ENCODE measurements around the gene SERPINE2.

SERPINE2 gene

DNA sequence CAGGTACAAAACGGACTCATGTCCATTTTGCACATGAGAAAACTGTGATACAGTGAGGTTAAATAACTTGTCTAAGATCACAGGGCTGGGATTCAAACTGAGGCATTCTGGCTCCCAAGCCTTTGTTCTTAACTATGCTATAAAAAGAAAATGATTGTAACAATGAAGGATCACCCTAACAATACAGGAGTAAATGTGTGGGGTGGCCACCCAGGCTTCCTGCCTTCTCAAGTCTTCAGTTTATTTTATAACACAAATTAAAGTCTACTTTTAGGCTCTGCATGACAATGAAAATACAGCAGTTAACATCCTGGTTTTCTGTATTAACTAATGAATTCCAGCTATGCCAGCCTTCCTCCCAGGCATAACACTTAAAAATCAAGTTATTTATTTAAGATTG lies 101.6 kb downstream of the SERPINE2 start:
- TF ChIP-seq CTCF (IDR thresholded peaks at IDR 0.05; ENCODE audit: insufficient read depth, low read length, poor library complexity, severe bottlenecking) = no peak
- TF ChIP-seq EZH2phosphoT487 (conservative IDR thresholded peaks at IDR 0.05; ENCODE audit: low read length) = no peak
- no peaks in the 10 kb centered on the region for H4K20me1 ChIP-seq (ENCODE audit: low read depth, low read length)
- H3K9me3 ChIP-seq (ENCODE audit: insufficient read depth, low read length) = no peaks in the 10 kb centered on the region
- no peak overlapping the region for H2AFZ ChIP-seq (ENCODE audit: low read depth, low read length, severe bottlenecking)
- H3K79me2 ChIP-seq (ENCODE audit: insufficient read depth, low read length) = no peaks in the 10 kb centered on the region
- no peak overlapping the region for H3K27ac ChIP-seq (ENCODE audit: low read depth, low read length)
- H3K4me2 ChIP-seq (ENCODE audit: low read depth, low read length, poor library complexity, severe bottlenecking) = no peak overlapping the region
- H3K27me3 ChIP-seq (ENCODE audit: low read length) = no peaks in the 10 kb centered on the region
- no peaks in the 10 kb centered on the region for H3K36me3 ChIP-seq (ENCODE audit: low read length)
- H3F3A ChIP-seq (ENCODE audit: insufficient read depth) = no peaks in the 10 kb centered on the region
- H3K9ac ChIP-seq (ENCODE audit: low read length) = no peak overlapping the region
- no peaks in the 10 kb centered on the region for H3K9me2 ChIP-seq (replicated peaks; ENCODE audit: insufficient read depth, low read length)
- H3K4me3 ChIP-seq (ENCODE audit: insufficient read depth, low read length, poor library complexity, severe bottlenecking) = no peak overlapping the region

DNA sequence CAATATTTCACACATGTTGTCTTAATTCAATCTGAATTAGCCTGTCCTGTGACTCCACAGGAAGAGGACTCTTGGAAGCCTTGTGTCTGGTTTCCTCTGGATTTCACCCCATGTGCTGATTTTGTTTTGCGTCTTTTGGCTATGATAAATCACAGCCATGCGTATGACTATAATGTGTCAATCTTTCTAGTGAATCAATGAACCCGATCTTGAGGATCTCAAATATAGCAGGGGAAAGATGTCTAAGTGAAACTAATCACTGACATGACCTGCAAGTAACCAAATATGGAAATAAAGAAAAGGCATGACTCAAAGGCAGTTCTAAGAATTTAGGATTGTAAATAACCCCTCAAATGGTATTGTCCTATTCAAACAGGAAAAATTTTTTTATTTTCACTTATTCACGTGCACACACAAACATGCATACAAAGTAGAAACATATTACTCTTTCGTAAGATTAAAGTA lies 102.2 kb downstream of the SERPINE2 start:
- Histone ChIP-seq H4K20me1 (ENCODE audit: low read depth, low read length) (no peaks in the 10 kb centered on the region), H2AFZ (ENCODE audit: low read depth, low read length, severe bottlenecking) (no peak overlapping the region), H3K9me3 (ENCODE audit: insufficient read depth, low read length) (no peaks in the 10 kb centered on the region), H3K79me2 (ENCODE audit: insufficient read depth, low read length) (no peaks in the 10 kb centered on the region), H3K27ac (ENCODE audit: low read depth, low read length) (no peak overlapping the region), H3K4me2 (ENCODE audit: low read depth, low read length, poor library complexity, severe bottlenecking) (no peak overlapping the region), H3K4me3 (ENCODE audit: insufficient read depth, low read length, poor library complexity, severe bottlenecking) (no peak overlapping the region), H3K9me2 (replicated peaks; ENCODE audit: insufficient read depth, low read length) (no peaks in the 10 kb centered on the region), H3F3A (ENCODE audit: insufficient read depth) (no peaks in the 10 kb centered on the region), H3K36me3 (ENCODE audit: low read length) (no peaks in the 10 kb centered on the region), H3K27me3 (ENCODE audit: low read length) (no peaks in the 10 kb centered on the region), H3K9ac (ENCODE audit: low read length) (no peak overlapping the region)
- TF ChIP-seq CTCF (IDR thresholded peaks at IDR 0.05; ENCODE audit: insufficient read depth, low read length, poor library complexity, severe bottlenecking) (no peak), EZH2phosphoT487 (conservative IDR thresholded peaks at IDR 0.05; ENCODE audit: low read length) (no peak)

GRCh38 chr2:223935459-223936125 lies 103.5 kb downstream of the SERPINE2 start:
- H3K27me3 ChIP-seq (ENCODE audit: low read length) = no peaks in the 10 kb centered on the region
- no peaks in the 10 kb centered on the region for H3K36me3 ChIP-seq (ENCODE audit: low read length)
- H3K9ac ChIP-seq (ENCODE audit: low read length) = no peak overlapping the region
- no peak for TF ChIP-seq EZH2phosphoT487 (conservative IDR thresholded peaks at IDR 0.05; ENCODE audit: low read length)
- TF ChIP-seq CTCF (IDR thresholded peaks at IDR 0.05; ENCODE audit: insufficient read depth, low read length, poor library complexity, severe bottlenecking) = no peak
- H3K9me2 ChIP-seq (replicated peaks; ENCODE audit: insufficient read depth, low read length) = no peaks in the 10 kb centered on the region
- no peak overlapping the region for H2AFZ ChIP-seq (ENCODE audit: low read depth, low read length, severe bottlenecking)
- no peaks in the 10 kb centered on the region for H3K9me3 ChIP-seq (ENCODE audit: insufficient read depth, low read length)
- no peaks in the 10 kb centered on the region for H3K79me2 ChIP-seq (ENCODE audit: insufficient read depth, low read length)
- H3F3A ChIP-seq (ENCODE audit: insufficient read depth) = no peaks in the 10 kb centered on the region
- H3K4me2 ChIP-seq (ENCODE audit: low read depth, low read length, poor library complexity, severe bottlenecking) = no peak overlapping the region
- H3K4me3 ChIP-seq (ENCODE audit: insufficient read depth, low read length, poor library complexity, severe bottlenecking) = no peak overlapping the region
- no peak overlapping the region for H3K27ac ChIP-seq (ENCODE audit: low read depth, low read length)
- no peaks in the 10 kb centered on the region for H4K20me1 ChIP-seq (ENCODE audit: low read depth, low read length)

Data from SU-DHL-6 (cell line).